ENCODE results near the gene UBE3C. TPM values are rescaled to one million over a fixed set of nuclear protein-coding genes. Genes with fewer than 3 reads are reported as not detected.

The UBE3C gene
- total RNA-seq, 1 experiment from 2014 or later, result 81.1 TPM

DNA sequence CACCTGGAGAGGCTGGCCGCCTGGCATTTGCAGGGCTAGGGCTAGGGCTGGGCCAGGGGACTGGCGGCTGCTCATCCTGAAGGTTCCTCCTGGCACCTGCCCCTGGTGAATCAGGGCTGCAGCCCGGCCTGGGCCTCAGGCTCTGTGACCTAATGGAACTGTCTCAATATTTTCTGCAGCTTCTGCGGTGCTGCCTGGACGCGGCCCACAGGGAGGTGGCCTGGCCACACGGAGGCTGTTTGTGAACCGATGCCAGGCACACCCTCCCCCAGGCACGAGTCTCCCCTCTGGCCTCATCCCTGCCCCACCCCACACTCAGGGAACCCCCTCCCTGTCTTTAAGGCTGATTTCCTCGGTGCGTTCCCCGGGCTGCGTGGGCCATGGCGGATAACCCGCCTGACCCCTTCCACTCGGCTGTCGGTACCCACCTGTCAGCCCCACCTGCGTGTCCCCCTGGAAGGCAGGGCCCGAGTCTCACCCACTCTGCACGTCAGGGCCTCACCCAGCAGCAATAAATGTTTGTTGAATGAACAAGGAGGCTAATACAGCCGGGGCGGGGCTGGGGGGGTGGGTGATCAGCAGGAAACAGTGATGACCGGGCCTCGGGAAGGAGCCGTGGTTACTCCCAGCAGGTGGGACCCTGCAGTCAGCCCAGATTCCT is 143.5 kb downstream of the UBE3C start:
- CTCF ChIA-PET, result no interaction called here
- peaks cover 15% of the 10 kb centered on the region for H3K36me3 Mint-ChIP-seq (ENCODE audit: insufficient read depth, unreplicated experiment)
- BruUV-seq (replicated peaks), result TSS peak; percentile 61
- H3K9me3 Mint-ChIP-seq (ENCODE audit: low read depth, unreplicated experiment), result no peaks in the 10 kb centered on the region
- peak overlapping the region; percentile 5 for H3K4me3 Mint-ChIP-seq (ENCODE audit: low read depth, unreplicated experiment)
- TF ChIP-seq, protein P1, sequence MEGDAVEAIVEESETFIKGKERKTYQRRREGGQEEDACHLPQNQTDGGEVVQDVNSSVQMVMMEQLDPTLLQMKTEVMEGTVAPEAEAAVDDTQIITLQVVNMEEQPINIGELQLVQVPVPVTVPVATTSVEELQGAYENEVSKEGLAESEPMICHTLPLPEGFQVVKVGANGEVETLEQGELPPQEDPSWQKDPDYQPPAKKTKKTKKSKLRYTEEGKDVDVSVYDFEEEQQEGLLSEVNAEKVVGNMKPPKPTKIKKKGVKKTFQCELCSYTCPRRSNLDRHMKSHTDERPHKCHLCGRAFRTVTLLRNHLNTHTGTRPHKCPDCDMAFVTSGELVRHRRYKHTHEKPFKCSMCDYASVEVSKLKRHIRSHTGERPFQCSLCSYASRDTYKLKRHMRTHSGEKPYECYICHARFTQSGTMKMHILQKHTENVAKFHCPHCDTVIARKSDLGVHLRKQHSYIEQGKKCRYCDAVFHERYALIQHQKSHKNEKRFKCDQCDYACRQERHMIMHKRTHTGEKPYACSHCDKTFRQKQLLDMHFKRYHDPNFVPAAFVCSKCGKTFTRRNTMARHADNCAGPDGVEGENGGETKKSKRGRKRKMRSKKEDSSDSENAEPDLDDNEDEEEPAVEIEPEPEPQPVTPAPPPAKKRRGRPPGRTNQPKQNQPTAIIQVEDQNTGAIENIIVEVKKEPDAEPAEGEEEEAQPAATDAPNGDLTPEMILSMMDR (IDR thresholded peaks at IDR 0.05; ENCODE audit: unreplicated experiment), result no peak
- intact Hi-C loops (cut with micrococcal nuclease; ENCODE audit: unreplicated experiment), result no loop called here
- no peaks in the 10 kb centered on the region for H3K27me3 Mint-ChIP-seq (ENCODE audit: unreplicated experiment)
- peaks cover 7% of the 10 kb centered on the region for H3K4me1 Mint-ChIP-seq (ENCODE audit: low read depth, unreplicated experiment)
- peak; percentile 37 for DNase-seq
- no peak overlapping the region for H3K27ac Mint-ChIP-seq (ENCODE audit: unreplicated experiment)

- Mint-ChIP-seq H3K36me3 (ENCODE audit: insufficient read depth, unreplicated experiment) (peaks cover 2% of the 10 kb centered on the region), H3K27ac (ENCODE audit: unreplicated experiment) (no peak overlapping the region), H3K27me3 (ENCODE audit: unreplicated experiment) (no peaks in the 10 kb centered on the region), H3K9me3 (ENCODE audit: low read depth, unreplicated experiment) (no peaks in the 10 kb centered on the region), H3K4me3 (ENCODE audit: low read depth, unreplicated experiment) (no peak overlapping the region), H3K4me1 (ENCODE audit: low read depth, unreplicated experiment) (peaks cover 7% of the 10 kb centered on the region)
- intact Hi-C loops (cut with micrococcal nuclease; ENCODE audit: unreplicated experiment), result no loop called here
- BruUV-seq (replicated peaks), result no TSS peak
- TF ChIP-seq, protein P1 (IDR thresholded peaks at IDR 0.05; ENCODE audit: unreplicated experiment), result no peak
- CTCF ChIA-PET, result no interaction called here
- DNase-seq, result no peak
Measured at GRCh38 chr7:157284229-157285014, 145.7 kb downstream of the UBE3C start.

DNA sequence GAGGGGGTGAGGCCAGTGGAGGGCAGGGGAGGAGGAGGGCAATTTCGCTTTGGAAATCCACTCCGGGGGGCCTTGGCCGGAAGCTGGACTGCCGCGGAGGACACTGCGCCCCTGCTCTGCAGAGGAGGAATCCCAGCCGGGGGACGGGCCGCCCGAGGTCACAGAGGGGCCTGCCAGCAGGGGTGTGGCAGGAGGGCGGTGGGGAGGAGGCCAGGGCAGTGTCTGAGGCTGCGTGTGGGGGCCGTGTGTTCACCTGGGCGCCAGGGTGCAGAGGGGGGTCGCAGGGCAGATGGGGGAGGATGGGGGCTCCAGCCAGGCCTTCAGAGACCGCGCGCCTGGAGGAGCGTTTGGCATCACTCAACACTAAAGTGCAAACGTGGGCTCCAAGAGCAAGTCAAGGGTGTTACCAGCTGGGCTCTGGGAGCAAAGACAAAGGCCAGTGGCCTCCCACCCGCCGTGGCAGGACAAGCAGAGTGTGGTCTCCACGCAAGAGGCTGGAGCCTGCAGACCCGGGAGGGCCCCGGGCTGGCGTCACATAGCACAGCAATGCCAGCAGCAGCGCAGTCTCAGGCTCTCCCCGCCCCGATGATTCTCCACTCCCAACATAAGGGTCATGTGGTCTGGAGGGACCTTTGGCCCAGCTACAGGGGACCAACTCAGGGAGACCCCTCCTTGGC is 152.8 kb downstream of the UBE3C start:
- Mint-ChIP-seq H3K4me1 (ENCODE audit: low read depth, unreplicated experiment) (peaks cover 26% of the 10 kb centered on the region), H3K27me3 (ENCODE audit: unreplicated experiment) (no peaks in the 10 kb centered on the region), H3K4me3 (ENCODE audit: low read depth, unreplicated experiment) (no peak overlapping the region), H3K36me3 (ENCODE audit: insufficient read depth, unreplicated experiment) (peaks cover 5% of the 10 kb centered on the region), H3K27ac (ENCODE audit: unreplicated experiment) (no peak overlapping the region), H3K9me3 (ENCODE audit: low read depth, unreplicated experiment) (no peaks in the 10 kb centered on the region)
- CTCF ChIA-PET, result no interaction called here
- intact Hi-C loops (cut with micrococcal nuclease; ENCODE audit: unreplicated experiment), result no loop called here
- DNase-seq, result no peak
- no TSS peak for BruUV-seq (replicated peaks)
- TF ChIP-seq, protein P1 (IDR thresholded peaks at IDR 0.05; ENCODE audit: unreplicated experiment), result no peak

GRCh38 chr7:157292258-157292657 is 153.5 kb downstream of the UBE3C start:
- Mint-ChIP-seq H3K36me3 (ENCODE audit: insufficient read depth, unreplicated experiment) (peaks cover 5% of the 10 kb centered on the region), H3K4me1 (ENCODE audit: low read depth, unreplicated experiment) (peaks cover 26% of the 10 kb centered on the region), H3K4me3 (ENCODE audit: low read depth, unreplicated experiment) (no peak overlapping the region), H3K9me3 (ENCODE audit: low read depth, unreplicated experiment) (no peaks in the 10 kb centered on the region), H3K27me3 (ENCODE audit: unreplicated experiment) (no peaks in the 10 kb centered on the region), H3K27ac (ENCODE audit: unreplicated experiment) (no peak overlapping the region)
- no TSS peak for BruUV-seq (replicated peaks)
- DNase-seq, result no peak
- TF ChIP-seq, protein P1 (IDR thresholded peaks at IDR 0.05; ENCODE audit: unreplicated experiment), result no peak
- CTCF ChIA-PET, result no interaction called here
- intact Hi-C loops (cut with micrococcal nuclease; ENCODE audit: unreplicated experiment), result no loop called here
